ENCODE measurements around the gene CCDC86. TPM values are rescaled to one million over a fixed set of nuclear protein-coding genes. Genes with fewer than 3 reads are reported as not detected.
A peak's percentile ranks its signal among the peaks of the same experiment; 100 is the strongest.

Gene CCDC86
- total and polyA plus RNA-seq, 2 experiments from 2014 or later = 16.5 to 30.9 TPM

DNA sequence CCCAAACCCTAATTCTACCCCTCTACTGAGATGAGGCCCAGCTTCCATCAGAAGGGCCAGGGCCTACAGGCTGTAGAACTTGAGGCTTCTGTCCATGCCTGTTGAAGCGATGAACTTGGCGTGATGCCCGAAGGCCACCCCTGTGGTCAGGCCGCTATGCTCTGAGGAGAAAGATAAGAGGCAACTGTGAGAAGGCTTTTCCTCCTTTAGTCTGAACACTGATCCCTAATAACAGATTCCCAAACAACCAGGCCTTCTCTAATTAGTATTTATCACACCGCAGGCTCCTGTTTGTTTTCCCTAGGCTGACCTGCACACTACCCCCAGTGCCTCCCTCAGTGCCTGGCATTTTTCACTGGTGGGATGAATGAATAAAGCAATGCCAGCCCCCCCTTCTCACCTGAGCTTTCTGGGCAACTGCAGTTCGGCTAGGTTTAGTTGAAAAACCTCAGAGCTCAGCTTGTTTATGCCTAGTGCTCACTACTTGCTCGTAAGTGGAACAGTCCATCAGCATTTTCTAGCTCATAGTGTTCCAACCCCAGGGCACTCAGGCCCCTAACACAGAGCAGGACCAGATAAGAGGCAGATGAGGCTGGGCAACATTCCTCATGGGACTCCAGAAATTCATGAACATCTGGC is 49.3 kb downstream of the CCDC86 start:
- peak; percentile 23 to 79 for DNase-seq (ENCODE audit: low read depth in 1 of 2, low spot score in 1 of 2)
- TF ChIP-seq, protein P1, sequence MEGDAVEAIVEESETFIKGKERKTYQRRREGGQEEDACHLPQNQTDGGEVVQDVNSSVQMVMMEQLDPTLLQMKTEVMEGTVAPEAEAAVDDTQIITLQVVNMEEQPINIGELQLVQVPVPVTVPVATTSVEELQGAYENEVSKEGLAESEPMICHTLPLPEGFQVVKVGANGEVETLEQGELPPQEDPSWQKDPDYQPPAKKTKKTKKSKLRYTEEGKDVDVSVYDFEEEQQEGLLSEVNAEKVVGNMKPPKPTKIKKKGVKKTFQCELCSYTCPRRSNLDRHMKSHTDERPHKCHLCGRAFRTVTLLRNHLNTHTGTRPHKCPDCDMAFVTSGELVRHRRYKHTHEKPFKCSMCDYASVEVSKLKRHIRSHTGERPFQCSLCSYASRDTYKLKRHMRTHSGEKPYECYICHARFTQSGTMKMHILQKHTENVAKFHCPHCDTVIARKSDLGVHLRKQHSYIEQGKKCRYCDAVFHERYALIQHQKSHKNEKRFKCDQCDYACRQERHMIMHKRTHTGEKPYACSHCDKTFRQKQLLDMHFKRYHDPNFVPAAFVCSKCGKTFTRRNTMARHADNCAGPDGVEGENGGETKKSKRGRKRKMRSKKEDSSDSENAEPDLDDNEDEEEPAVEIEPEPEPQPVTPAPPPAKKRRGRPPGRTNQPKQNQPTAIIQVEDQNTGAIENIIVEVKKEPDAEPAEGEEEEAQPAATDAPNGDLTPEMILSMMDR (IDR thresholded peaks at IDR 0.05; ENCODE audit: low read depth, low read length) = no peak
- Histone ChIP-seq H3K4me1 (ENCODE audit: low read depth) (no peaks in the 10 kb centered on the region), H3K36me3 (peaks cover 27% of the 10 kb centered on the region), H3K27me3 (no peaks in the 10 kb centered on the region), H3K27ac (no peak overlapping the region), H3K4me3 (no peak overlapping the region), H3K9me3 (ENCODE audit: low read depth) (no peaks in the 10 kb centered on the region)

DNA sequence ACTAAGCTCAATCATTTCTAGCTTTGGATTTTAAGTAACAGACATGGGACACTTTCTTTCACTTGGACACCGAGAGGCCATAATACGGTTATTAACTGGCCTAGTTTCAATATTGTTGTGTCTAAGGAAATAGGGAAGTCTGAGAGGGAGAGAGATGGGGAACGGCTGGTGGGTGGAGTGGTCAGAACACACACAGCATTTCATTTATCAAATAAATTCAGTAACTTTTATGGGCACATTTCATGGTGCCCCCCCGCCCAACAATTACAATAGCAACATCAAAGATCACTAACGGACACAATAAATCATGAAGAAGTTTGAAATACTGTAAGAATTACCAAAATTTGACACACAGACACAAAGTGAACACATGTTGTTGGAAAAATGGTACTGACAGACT is 53.8 kb downstream of the CCDC86 start:
- TF ChIP-seq, protein P1 (IDR thresholded peaks at IDR 0.05; ENCODE audit: low read depth, low read length) = no peak
- DNase-seq (ENCODE audit: low read depth in 1 of 2, low spot score in 1 of 2) = no peak
- H3K4me3 ChIP-seq = no peak overlapping the region
- H3K27me3 ChIP-seq = no peaks in the 10 kb centered on the region
- no peaks in the 10 kb centered on the region for H3K9me3 ChIP-seq (ENCODE audit: low read depth)
- peaks cover 64% of the 10 kb centered on the region for H3K36me3 ChIP-seq
- H3K4me1 ChIP-seq (ENCODE audit: low read depth) = no peaks in the 10 kb centered on the region
- no peak overlapping the region for H3K27ac ChIP-seq

DNA sequence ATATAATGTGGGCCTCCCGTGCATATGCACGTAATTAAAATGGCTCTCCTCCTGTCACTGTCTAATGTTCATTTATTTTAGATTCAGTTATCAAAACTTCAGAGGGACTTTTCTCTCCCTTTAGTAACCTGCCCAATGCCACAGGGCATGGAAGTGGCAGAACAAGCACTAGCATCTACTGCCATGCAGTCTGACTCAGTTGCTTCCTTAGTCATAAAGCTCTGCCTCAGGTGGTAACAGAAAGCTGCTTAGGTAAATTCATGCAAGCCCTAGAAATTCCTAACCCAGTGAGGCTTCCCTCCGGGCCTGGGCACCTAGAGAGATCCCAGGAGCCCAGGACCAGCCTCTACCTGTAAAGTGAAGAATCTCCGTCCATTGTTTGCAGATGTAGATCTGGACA is 55.6 kb downstream of the CCDC86 start:
- H3K4me1 ChIP-seq (ENCODE audit: low read depth) = no peaks in the 10 kb centered on the region
- TF ChIP-seq, protein P1 (IDR thresholded peaks at IDR 0.05; ENCODE audit: low read depth, low read length) = no peak
- H3K27me3 ChIP-seq = no peaks in the 10 kb centered on the region
- no peak overlapping the region for H3K4me3 ChIP-seq
- H3K27ac ChIP-seq = no peak overlapping the region
- peaks cover 67% of the 10 kb centered on the region for H3K36me3 ChIP-seq
- no peak for DNase-seq (ENCODE audit: low read depth in 1 of 2, low spot score in 1 of 2)
- H3K9me3 ChIP-seq (ENCODE audit: low read depth) = no peaks in the 10 kb centered on the region

DNA sequence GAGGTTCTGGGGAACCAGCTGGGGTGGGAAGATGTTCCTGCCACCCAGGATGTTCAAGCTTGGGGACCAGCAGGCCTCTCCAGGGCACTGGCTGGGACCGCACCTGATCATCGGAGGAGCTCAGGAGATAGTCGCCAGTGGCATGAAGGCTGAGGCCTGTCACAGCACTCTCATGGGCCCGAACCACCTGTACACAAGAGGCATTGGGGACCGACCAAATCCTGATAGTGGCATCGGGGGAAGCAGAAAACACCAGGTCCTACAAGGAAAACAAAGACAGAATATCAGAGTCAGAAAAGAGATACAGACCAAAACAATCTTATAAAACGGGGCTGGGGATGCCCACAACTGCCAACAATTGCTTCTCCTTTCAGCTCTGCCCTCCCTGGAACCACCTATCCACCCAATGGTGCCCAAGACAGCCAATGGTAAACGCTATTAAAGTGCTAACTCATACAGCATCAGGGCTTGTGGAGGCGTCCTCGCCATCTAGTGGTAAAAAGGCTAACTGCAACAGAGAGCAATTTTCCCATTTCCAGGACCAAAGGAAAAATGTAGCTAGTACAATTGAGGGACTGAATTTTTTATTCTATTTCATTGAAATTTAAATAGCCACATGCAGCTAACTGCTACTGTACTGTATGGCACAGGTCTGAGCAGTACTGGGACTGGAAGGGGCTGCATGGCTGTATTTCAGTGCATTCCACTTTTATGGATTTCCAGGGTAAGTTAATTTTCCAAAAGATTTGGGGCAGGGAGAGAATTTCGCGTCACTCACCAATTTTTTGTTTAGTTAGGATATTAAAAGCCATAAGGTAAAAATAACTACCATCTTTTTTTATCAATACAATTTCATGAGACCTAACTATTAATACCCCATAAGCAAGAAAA is 57.4 kb downstream of the CCDC86 start:
- TF ChIP-seq, protein P1 (IDR thresholded peaks at IDR 0.05; ENCODE audit: low read depth, low read length) = peak; percentile 97
- Histone ChIP-seq H3K4me1 (ENCODE audit: low read depth) (no peaks in the 10 kb centered on the region), H3K4me3 (no peak overlapping the region), H3K27me3 (no peaks in the 10 kb centered on the region), H3K27ac (no peak overlapping the region), H3K9me3 (ENCODE audit: low read depth) (no peaks in the 10 kb centered on the region), H3K36me3 (peaks cover 57% of the 10 kb centered on the region)
- DNase-seq (ENCODE audit: low read depth in 1 of 2, low spot score in 1 of 2) = peak; percentile 62 to 77

DNA sequence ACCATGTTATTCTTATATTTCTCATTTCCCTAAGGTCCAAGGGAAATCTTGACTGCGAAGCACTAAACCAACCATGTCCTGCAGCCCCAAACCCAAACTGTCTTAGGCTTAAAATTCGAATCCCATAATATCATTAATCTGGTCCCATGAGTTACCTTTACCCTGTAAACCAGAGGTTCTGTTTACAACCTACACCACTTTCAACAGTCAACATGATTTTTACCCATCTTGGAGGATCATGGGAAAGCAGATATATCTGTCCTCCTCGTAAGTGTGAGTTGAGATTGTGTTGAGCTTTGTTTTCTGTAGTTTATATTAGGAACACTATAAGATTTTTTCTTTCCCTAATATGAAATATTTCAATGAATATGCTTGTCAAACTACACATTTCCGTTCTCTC is 58.1 kb downstream of the CCDC86 start:
- Histone ChIP-seq H3K4me3 (no peak overlapping the region), H3K9me3 (ENCODE audit: low read depth) (no peaks in the 10 kb centered on the region), H3K36me3 (peaks cover 52% of the 10 kb centered on the region), H3K4me1 (ENCODE audit: low read depth) (no peaks in the 10 kb centered on the region), H3K27ac (no peak overlapping the region), H3K27me3 (no peaks in the 10 kb centered on the region)
- DNase-seq (ENCODE audit: low read depth in 1 of 2, low spot score in 1 of 2) = no peak
- TF ChIP-seq, protein P1 (IDR thresholded peaks at IDR 0.05; ENCODE audit: low read depth, low read length) = no peak

Other genes starting within 250 kb of the CCDC86 start
- gene MS4A8, start 142.5 kb upstream of the CCDC86 start, total RNA-seq = not detected in 2 replicates
- not detected in 2 replicates for gene MS4A8, start 142.5 kb upstream of the CCDC86 start, polyA plus RNA-seq
- gene MS4A18, start 117.4 kb upstream of the CCDC86 start, total RNA-seq = not detected in 2 replicates
- not detected in 2 replicates for gene MS4A18, start 117.4 kb upstream of the CCDC86 start, polyA plus RNA-seq
- not detected in 2 replicates for gene MS4A15, start 85.2 kb upstream of the CCDC86 start, total RNA-seq
- gene MS4A15, start 85.2 kb upstream of the CCDC86 start, polyA plus RNA-seq = not detected in 2 replicates
- not detected in 2 replicates for gene MS4A10, start 56.8 kb upstream of the CCDC86 start, total RNA-seq
- not detected in 2 replicates for gene MS4A10, start 56.8 kb upstream of the CCDC86 start, polyA plus RNA-seq
- gene PTGDR2, start 13.8 kb downstream of the CCDC86 start, total RNA-seq = 0.04 and 0.09 TPM in 2 replicates
- 0.07 TPM in 2 replicates for gene PTGDR2, start 13.8 kb downstream of the CCDC86 start, polyA plus RNA-seq
- gene ZP1, start 25.4 kb downstream of the CCDC86 start, total RNA-seq = not detected in 2 replicates
- gene ZP1, start 25.4 kb downstream of the CCDC86 start, polyA plus RNA-seq = 1.9 TPM in 1 of 2 replicates, not detected in the other
- gene PRPF19, start 64.5 kb downstream of the CCDC86 start, total RNA-seq = 58.8 and 75.2 TPM in 2 replicates
- gene PRPF19, start 64.5 kb downstream of the CCDC86 start, polyA plus RNA-seq = 14.9 and 17.0 TPM in 2 replicates
- gene TMEM109, start 72.0 kb downstream of the CCDC86 start, total RNA-seq = 56.7 and 66.3 TPM in 2 replicates
- gene TMEM109, start 72.0 kb downstream of the CCDC86 start, polyA plus RNA-seq = 77.7 and 109 TPM in 2 replicates
- gene TMEM132A, start 82.3 kb downstream of the CCDC86 start, total RNA-seq = 154 and 188 TPM in 2 replicates
- gene TMEM132A, start 82.3 kb downstream of the CCDC86 start, polyA plus RNA-seq = 143 and 176 TPM in 2 replicates
- 2.1 TPM in 1 of 2 replicates, not detected in the other for gene SLC15A3, start 110.1 kb downstream of the CCDC86 start, total RNA-seq
- gene SLC15A3, start 110.1 kb downstream of the CCDC86 start, polyA plus RNA-seq = 0.27 TPM in 1 of 2 replicates, not detected in the other
- gene CD6, start 129.6 kb downstream of the CCDC86 start, total RNA-seq = 0.35 and 4.2 TPM in 2 replicates
- not detected in 2 replicates for gene CD6, start 129.6 kb downstream of the CCDC86 start, polyA plus RNA-seq